OCI-M2 (cell line): Measurements from ENCODE around the gene WDR37.

ENCODE experiments used
- DNase-seq: peaks from one replicate; lab custom pipeline; 2025; ENCODE audit not compliant: unreplicated experiment; lab: John Stamatoyannopoulos, UW

Gene WDR37

DNA sequence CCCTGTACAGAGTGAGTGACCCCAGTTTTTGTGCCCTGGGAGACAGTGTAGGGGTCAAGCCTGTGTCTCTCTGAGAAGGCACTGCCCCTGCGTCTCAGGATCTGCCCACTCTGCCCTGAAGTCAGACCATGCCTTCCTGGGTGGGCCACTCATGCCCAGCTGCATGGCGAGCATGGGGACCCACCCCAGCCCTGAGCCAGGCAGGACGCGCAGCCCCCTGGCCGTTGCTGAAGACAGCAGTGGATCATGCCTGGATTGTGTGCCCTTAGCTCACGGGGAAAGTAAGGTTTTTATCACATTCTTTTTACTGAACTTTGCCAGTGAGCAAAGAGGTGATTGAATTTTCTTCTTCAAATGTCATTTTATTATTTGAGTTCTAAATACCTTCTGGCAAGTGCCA lies 66.2 kb downstream of the WDR37 start:
- no peak for DNase-seq

DNA sequence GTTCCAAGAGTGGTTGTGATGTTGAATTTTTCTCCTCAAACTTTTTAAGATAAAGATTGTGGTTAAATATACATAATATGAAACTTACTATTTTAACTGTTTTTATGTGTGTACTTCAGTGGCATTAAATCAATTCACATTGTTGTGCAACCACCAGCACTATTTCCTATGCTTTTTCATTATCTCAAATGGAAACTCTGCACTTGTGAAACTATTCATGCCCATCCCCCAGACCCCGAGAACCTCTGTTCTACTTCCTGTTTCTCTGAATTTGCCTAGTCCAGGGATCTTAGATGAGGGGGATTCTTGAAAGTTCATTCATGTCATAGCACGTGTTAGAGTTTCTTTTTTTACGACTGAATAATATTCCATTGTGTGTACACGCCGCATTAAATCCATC lies 67.0 kb downstream of the WDR37 start:
- DNase-seq: no peak

DNA sequence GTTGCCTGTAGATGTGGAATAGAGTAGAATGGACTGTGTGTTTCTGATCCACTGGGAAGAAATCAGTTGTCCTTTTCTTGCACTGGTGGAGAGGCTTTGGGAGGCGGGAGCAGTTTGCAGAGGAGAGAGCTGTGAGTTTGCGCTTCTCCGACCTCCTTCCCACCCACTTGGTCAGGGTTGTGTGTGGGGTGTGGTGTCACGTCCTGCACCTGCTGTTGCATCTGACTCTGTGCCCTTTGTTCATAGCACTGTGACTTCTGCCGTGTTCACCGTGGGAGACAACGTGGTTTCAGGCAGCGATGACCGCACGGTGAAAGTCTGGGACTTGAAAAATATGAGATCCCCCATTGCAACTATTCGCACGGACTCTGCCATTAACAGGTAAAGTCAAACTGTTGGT lies 67.8 kb downstream of the WDR37 start:
- DNase-seq: no peak

DNA sequence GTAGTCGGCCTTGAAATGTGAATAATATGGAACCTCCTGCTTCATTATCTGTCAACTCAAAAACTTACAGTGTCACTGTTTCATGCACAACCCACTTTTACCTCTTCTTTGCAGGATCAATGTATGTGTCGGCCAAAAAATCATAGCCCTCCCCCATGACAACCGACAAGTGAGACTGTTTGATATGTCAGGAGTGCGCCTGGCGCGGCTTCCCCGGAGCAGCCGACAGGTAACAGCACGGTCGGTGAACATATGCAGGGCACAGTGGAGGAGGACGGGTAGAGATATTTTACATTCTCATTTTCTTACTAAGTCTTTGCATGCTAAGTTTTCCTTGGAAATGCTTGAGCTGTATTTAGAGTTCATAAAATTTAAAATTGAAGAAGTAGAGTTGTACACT lies 68.6 kb downstream of the WDR37 start:
- DNase-seq: no peak

DNA sequence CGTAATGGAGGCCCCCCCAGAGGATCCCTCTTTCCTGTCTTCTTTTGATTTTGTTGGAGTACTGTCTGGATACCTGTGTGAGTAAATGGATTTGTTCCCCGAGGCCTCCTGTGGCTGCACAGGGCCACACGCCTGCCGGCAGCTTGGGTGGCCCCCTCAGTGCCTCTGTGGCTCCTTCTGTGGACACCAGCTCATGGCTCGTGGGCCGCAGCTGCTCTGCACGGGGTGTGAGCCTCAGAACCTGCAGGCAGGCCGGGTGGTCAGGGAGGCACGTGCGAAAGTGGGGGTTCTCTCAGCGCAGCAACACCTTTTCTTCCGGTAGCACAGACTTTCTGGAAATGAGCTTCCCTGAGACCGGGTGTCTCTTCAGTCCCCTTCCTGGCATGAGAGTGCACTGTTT lies 70.3 kb downstream of the WDR37 start:
- no peak for DNase-seq

DNA sequence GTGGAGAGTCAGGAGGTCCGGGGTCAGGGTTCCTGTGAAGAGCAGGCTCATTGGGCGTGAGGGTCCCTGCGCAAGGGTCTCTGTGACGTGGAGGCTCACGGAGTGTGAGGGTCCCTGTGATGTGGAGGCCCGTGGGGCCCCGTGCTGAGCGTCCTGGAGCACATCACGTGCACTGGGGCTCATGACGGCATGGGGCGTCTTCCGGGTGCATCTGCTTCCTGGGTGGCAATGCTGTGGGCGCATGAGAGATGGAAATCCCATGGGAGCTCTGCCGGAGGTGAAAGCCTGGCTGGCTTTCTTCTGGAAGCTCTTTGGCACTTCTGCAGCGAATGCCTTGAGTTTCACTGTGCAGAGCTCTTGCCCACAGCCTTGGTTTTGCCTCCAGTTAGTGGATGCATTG lies 71.4 kb downstream of the WDR37 start:
- DNase-seq: no peak

DNA sequence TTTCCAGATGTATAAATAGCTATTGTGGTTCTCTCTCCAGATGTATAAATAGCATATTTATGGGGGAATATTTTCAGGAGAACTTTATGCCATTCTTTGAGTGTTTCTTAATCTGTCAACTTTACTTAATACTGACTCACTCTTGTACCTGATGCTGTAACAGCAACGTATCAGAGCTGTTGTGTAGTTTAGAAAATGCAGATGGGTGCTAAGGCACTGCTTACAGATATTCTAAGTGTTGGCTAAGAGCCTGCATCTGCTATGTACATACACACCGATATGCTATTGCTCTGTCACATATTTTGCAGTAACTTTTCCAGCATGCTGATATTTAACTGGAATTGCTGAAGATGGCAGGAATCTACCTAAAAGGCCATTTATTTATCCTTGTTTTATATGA lies 71.9 kb downstream of the WDR37 start:
- DNase-seq: no peak

DNA sequence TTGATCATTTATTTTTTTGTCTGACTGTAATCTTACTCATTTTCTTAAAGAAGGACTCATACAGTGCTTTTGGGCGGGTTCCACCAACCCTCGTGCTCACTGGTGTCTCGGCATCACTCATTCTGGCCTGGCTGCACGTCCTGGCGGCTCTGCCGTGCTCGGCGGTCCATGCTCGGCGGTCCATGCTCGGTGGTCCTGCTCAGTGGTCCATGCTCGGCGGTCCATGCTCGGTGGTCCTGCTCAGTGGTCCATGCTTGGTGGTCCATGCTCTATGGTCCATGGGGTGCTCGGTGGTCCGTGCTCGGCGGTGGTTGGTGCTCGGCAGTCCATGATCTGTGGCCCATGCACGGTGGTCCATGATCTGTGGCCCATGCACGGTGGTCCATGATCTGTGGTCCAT lies 72.5 kb downstream of the WDR37 start:
- no peak for DNase-seq

DNA sequence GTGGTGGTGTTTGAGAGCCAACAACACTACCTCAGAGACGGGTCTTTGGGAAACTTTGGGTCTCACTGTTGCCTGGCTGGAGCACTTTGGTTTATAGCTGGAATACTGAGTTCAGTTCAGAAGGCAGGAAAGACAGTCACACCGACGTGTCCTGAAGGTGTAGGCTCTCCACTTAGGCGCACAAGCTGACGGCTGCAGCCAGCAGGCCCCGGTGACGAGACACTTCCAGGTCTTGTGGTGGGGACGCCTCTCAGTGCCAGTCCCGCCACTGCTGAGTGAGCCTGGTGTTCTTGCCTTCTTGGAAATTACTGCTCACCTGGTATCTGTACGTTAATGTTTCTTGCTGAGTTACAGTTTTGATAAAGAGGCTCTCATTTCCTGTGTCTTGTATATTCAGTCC lies 74.0 kb downstream of the WDR37 start:
- no peak for DNase-seq

DNA sequence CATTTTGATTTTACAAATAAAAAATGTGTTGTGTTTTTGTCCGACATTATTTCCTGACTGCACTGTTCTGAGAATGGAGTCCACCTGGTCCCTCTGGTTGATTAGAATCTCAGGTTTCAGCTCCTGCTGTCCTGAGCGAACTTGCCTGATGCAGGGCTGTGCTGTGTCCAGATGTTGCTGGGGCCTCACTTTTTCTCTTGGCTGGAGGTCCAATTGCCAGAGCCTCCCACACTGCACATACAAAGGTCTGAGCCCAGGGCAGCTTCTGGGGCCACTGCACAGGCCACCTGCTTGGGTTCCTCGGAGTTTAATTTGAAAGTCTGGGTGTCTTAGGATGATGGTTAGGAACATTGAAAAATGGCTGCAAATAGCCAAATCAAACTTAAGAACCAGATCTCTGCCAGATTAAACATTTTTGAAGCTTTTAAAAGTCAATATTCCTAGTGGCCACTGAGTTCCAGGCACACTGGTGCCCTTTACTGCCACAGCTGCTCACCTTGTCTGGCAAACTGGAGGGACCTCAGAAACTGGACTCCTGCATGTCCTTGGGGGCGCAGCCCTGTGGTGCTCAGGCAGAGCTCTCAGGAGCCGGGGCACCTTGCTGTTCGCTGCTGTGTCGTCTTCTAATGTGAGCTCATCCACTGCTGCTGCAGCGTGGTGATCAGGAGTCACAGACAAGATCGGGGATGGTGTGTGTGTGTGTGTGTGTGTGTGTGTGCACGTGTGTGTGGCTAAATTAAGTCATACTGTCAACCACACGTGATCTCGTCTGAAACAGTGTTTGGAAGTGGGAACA lies 75.0 kb downstream of the WDR37 start:
- no peak for DNase-seq

DNA sequence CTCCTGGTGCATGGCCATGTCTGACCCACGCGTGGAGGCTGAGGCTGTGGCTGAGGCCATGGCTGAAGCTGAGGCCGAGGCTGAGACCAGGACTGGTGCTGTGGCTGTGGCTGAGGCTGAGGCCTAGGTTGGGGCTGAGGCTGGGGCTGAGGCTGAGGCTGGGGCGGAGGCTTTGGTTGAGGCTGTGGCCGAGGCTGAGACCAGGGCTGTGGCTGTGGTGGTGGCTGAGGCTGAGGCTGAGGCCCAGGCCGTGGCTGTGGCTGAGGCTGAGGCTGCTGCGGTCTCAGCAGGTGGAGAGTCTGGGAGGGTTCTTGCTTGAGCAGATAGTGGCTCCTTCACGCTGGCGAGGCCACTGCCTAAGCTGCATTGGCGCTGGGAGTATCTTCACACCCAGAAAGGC lies 76.4 kb downstream of the WDR37 start:
- no peak for DNase-seq

DNA sequence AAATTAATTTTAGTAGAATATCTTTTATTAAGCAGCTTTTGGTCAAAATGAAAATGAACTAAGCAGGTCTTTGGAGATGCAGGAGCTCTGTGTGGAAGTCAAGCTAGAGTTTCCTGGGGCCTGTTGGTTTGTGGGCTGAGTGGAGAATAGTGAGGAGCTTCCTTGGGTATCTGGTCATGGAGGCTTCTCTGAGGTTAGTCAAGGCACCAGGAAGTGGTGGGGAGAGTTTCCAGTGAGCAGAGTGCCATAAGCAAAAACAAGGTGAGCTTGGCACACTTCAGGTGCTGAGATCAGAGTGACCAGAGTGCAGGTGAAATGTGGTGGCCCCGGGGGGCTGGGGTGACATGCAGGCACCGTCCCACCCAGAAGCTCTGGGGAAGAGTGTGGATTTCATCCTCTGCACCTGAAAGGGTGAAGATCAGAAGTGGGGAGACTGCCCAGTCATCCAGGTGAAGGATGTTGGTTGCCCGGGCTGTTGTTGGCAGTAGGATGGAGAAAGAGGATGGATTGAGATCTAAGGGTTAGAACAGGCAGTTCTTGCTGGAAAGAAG lies 77.4 kb downstream of the WDR37 start:
- no peak for DNase-seq

DNA sequence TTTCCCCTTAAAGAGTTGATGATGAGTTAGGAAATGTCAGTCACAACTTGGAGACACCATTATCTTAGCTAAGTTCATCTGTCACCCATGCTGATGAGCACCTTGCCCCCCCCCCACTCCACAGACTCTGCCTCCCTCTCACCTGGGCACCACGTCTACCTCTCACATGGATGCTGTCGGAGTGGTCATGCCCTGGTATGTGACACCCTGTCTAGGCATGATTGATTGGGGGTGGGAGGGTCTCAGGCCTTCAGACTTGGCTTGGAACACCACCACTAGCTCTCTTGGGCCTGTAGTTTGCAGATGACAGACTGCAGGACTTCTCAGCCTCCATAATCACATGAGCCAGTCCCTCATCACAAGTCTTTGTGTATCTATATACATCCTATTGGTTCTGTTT lies 78.0 kb downstream of the WDR37 start:
- DNase-seq: no peak

DNA sequence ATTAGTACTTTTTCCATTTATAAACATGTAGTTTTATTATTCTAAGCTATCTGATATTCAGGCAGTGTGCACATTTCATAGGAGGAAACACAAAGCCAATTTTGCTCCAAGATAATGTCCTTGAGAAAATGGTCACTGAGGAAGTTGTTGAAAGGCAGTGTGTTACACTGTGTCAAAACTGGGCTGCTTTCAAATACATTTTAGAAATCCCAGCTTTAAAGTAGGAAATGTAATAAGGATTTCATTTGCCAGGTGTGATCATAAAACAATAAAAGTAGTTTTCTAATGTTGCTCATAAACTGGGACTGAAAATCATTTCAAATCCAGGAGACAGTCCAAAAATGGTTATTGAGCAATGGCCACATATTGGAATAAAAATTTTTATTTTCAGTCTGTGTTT lies 80.1 kb downstream of the WDR37 start:
- no peak for DNase-seq

DNA sequence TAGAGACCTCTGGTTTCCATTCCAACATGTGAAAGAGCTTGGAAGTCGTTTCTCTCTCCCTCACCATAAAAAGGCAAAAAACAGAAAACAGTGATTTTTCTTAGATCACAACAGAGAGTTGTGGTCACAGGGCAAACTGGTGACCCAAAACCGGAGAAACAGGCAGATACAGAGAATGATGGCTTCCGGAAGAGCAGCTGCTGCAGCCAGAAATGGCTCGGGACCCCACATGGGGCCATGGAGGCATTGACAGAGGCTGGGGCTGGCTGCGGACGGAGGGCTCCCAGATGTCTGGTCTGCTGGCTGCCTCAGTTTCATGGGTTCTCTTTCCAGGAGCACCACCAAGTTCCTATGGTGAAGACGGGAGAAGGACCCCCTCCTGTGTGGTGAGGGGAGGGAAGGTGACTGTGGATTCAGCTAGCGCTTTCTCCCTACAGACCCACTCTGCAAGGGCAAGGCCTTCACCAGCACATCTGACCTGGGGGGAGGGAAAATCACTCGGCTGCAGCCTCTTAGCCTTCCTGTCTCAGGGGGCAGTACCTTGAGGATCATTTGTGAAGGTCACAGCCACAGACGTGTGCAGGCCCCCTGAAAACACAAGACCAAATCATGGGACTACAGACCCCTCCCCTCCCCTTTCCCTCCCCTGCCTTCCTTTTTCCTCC lies 81.4 kb downstream of the WDR37 start:
- no peak for DNase-seq

DNA sequence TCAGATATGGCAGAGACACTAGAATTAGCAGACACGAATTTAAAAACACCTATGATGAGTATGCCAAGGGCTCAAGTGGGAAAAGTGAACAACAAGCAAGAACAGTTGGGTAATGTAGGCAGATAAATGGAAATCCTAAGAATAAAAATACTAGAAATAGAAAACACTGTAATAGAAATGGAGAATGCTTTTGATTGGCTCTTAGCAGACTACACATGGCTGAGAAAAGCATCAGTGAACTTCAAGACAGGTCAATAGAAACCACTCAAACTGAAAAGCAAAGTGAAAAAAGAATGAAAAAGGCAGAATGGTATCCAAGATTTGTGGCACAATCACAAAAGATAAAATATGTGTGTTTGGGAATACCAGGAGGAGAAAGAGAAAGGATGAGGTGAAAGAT lies 82.3 kb downstream of the WDR37 start:
- no peak for DNase-seq

DNA sequence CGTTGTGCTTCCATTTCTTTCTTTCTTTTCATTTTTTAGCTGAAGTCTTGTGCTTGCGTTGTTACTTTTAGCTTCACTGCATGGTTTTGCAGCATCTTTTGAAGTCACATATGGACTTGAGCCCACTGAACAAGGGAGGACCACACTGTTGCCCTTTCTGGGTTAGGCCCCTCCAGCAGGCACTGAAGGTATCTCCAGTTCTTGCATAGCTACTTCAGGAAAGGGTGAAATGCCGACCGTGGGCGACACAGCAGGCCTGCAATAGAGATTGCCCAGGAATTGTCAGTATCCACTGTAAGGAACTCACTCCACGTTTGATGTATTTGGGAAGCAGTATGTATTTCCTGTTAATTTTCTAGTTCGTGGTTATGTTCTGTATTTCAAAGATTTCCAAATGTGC lies 85.1 kb downstream of the WDR37 start:
- no peak for DNase-seq

DNA sequence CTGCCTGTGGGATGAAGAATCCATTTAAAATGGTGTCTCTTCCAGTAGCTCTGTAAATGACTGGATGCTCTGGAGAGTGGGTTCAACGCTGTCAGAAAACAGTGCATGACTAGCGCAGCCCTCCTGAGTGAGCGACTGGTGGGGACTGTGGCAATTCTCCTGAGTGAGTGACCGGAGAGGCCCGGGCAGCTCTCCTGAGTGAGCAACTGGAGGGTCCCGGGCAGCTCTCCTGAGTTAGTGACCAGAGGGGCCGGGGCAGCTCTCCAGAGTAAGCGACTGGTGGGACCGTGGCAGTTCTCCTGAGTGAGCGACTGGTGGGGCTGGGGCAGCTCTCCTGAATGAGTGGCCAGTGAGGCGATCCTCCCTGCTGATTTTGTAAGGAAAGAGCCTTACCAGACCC lies 85.5 kb downstream of the WDR37 start:
- DNase-seq: no peak

DNA sequence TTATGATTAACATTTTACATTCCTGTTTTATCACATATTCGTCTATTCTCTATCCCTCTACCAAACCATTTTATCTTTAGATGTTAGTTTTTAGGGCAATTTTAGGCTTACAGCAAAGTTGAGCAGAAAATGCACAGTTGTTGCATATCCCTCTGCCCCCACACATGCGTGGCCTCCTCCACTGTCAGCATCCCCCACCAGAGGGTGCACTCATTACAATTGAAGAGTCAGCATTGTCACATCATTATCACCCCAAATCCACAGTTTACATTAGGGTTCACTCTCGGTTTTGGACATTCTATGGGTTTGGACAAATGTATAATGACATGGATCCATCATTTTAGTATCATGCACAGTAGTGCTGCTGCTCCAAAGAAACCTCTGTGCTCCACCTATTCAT lies 86.4 kb downstream of the WDR37 start:
- DNase-seq: no peak

DNA sequence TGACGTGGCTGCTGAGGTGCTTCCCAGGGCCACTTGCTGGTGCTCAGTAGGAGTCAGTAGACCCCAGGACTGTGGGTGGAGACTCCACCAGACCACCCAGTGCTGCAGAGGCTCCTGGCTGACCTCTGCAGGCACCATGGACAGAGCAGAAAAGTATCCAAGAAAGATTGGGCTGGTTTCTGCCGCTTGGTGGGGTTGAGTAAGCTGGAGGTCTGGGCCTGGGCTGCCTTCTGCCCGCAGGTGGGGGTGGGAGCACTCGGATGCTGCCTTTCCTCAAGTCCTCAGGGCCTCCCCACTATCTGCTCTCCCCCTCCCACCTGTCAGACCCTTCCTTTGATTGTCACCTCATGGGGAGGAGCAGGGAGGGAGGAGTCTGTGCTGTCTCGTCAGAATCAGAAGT lies 91.6 kb downstream of the WDR37 start:
- no peak for DNase-seq

DNA sequence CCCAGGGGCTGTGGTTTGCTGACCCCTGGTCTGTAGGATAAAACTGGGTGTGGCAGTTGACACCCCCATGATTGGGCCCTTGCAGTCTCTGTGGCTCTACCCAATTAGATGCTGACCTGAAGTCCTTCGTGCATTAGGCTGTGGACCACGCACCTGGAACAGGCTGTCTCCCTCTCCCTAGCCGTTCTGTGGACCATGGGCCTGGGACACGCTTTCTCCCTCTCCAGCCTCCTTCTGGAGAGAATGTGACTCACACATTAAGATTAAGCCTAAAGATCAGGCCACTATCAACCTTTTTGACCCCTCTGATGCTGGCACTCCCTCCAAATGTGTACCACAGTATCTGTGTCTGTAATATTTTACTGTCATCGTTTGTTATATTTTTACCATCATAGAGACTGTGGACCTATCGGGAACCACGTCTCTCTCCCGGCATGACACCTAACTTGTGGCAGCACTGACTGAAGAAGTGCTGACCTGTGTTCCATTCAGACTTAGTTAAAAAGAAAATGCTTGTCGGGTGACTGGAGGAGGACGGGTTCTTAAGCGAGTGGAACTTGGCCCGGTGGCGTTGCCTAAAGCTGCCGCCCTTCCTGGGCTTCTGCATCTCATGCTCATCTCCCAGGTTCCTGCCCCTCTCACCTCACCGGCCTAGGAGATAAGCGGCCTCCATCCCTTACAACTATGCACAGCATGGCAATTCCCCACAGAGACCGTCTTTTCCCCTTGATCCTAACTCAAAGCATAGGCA lies 92.8 kb downstream of the WDR37 start:
- no peak for DNase-seq
